CMK (cell line): ENCODE results near the gene ANKS1A.
"Not testable (repeated sequence)": the region's sequence is repeated elsewhere in the genome, so short reads cannot be mapped to it uniquely, and the experiment has no call there.

Experiments
- DNase-seq: peaks from one replicate; pipeline ENCODE4 v3.0.0-alpha.2; 2010; ENCODE audit warnings: low read depth

Gene ANKS1A

DNA sequence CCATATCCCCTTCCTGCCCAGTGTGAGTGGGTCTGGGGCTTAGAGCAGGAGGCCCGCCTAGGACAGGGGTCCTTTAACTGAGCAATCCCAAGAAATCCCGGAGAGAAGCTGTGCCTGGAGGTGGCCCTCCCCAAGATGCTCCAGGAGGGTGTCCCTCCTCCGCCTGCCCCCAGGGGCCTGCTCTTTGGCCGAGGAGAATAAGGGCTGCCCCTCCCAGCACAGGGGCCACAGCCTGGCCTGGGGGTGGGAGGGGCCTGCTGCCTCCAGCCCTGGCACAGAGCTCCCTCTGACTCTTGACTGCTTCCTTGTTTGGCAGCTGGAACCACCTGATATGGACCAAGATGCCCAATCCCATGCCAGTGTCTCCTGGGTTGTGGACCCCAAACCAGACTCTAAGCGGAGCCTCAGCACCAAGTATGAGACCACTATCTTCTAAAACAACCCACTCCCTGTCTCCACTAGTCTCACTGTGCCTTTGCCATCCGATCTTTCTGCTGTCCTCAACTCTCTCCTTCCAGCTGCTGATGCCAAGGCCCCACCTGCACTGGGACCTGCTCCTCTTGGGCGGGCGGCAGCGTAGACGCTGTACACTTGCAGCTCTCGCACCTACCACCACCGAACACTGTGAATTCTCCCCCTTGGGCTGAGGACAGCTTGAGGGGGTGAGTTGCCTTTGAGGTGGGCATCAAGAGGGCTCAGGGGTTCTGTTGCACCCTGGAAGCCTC lies 197.7 kb downstream of the ANKS1A start:
- DNase-seq = no peak

GRCh38 chr6:35087361-35088280 lies 198.6 kb downstream of the ANKS1A start:
- DNase-seq = no peak

- DNase-seq = no peak
These were observed 199.5 kb downstream of the ANKS1A start for GRCh38 chr6:35088281-35089215.

GRCh38 chr6:35089216-35089934 lies 200.3 kb downstream of the ANKS1A start:
- no peak for DNase-seq

DNA sequence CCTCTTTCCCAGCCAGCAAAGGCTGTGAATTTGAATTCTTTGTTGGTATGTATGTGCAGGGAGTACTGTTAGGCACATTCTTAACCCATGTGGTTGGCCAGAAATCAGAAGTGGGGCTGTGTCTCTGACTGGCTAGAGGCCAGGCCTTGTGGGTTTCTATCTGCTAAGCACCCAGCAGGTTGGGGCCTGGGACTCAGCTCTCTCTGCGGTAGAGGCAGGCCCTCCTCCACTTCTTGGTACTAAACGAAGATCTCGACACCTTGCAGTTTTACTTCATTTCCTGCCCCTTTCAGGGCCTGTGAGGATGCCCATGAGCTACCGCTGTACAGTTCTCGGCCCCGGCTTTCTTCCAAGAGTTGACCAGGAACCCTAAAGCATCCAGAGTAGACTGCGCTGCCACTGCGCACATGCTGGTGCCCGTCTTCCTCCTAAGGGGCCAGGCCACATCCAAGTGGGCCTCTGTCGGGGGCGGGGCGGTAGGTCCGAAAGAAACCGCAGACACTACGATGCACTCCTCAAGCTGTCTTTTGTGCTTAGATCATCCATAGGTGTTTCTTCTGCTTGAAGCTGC lies 201.0 kb downstream of the ANKS1A start:
- no peak for DNase-seq

GRCh38 chr6:35090734-35091133 lies 201.7 kb downstream of the ANKS1A start:
- DNase-seq = no peak

GRCh38 chr6:35091346-35092083 lies 202.5 kb downstream of the ANKS1A start:
- no peak for DNase-seq

DNA sequence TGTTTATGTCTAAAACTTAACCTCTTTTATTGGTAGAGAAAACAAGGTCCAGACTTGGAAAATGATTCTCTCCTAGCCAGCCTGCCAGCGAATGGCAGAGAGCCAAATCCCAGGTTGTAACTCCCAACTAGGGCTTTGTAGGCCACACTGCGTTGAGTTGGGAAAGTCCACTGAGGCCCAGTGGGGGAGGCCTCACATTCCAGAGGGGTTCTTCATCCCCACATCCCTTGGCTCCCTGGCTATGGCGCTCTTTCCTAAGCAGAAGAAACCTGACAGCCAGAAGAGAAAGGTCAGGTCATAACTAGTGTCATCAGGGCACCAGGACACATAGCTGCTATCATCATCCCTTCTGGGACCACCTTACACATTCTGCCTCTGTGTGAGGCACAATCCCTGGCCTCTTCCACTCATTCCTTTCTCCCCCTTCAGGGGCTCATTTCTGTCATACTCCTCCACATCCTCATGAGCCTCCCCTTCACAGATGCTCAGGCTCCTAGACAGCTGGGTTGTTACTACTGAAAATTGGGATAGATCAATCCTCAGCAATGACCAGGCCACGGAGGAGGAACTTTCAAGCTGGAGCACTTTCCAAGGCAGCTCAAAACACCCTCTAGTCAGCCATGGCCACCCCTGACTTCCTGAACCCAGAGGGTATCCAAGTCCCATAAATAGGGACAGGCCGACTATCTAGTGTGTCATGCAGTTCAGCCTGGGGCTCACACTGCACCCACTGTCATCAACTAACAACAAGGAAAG lies 203.5 kb downstream of the ANKS1A start:
- DNase-seq = no peak

- DNase-seq = no peak
These were observed 204.0 kb downstream of the ANKS1A start for GRCh38 chr6:35093118-35093445.

DNA sequence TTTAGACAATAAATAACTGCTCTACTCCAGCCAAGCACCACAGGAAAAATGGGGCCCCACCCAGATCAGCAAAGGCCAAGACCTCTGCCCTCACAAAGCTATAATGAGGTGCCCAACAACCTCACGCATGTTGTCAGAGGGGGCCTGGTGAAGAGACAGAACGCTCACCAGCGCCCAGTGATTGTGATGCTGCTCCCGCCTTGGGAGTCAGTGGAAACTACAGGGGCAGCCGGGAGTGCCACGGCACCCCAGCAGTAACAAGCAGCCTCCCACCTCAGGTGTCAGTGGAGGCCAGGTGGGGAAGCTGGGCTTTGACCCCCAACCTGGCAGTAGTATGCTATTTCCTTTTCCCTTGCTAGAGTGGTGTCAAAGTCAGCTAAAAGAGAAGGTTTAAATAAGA lies 204.7 kb downstream of the ANKS1A start:
- no peak for DNase-seq

DNA sequence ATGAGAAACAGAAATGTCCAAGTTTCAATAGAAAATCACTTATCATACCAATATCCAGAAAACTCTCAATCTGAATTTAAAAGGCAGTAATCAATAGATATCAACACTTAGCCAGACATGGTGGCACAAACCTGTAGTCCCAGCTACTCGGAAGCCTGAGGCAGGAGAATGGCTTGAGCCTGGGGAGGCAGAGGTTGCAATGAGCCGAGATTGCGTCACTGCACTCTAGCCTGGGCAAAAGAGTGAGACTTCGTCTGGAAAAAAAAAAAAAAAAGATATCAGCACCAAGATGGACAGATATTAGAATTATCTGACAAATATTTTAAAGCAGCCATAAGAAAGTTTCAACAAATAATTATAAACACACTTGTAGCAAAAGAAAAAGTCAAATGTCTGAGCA lies 205.1 kb downstream of the ANKS1A start:
- no peak for DNase-seq

- no peak for DNase-seq
These were observed 207.2 kb downstream of the ANKS1A start for GRCh38 chr6:35096129-35096862.

DNA sequence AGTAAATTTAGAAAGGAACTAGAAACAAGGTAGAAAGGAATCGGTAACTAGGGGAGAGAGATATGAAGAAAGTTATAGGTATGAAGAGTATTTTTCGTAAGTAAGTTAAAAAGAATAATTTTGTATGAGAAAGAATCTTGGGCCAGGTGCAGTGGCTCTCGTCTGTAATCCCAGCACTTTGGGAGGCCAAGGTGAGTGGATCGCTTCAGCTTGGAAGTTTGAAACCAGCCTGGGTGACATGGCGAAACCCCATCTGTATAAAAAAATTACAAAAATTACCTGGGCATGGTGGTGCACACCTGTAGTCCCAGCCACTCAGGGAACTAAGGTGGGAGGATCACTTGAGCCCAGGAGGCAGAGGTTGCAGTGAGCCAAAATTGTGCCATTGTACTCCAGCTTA lies 210.1 kb downstream of the ANKS1A start:
- DNase-seq = no peak

DNA sequence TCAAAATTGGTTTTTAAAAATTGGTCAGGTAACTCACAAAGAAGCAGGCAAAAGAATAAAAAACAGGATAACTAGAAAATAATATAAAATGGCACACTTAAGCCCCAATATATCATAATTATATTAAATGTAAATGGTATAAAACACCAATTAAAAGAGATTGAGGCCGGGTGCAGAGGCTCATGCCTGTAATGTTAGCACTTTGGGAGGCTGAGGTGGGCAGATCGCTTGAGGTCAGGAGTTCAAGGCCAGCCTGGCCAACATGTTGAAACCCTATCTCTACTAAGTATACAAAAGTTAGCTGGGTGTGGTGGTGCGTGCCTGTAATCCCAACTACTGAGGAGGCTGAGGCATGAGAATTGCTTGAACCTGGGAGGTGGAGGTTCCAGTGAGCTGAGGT lies 216.0 kb downstream of the ANKS1A start:
- DNase-seq = no peak

GRCh38 chr6:35106061-35106460 lies 217.0 kb downstream of the ANKS1A start:
- not testable (repeated sequence) for DNase-seq

DNA sequence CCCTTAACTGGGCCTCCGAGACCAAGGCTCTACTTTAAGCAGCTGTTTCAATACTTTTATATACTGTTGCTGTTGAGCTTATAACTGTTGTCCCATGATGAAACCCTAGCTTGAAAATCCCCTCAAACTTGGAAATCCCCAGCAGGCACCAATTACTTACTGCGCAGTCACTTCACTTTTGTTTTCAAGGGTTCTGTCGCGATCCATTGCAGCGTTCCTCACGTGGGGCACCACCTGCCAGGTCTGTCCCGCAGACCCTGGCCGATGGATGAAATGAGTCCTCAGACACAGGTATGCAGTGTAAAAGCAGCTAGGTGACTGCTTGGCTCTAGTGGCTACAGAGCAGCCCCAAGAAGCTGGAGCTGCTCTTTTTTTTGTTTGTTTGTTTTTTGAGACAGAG lies 218.2 kb downstream of the ANKS1A start:
- DNase-seq = not testable (repeated sequence)

- DNase-seq = not testable (repeated sequence)
These were observed 218.7 kb downstream of the ANKS1A start for GRCh38 chr6:35107761-35108160.

DNA sequence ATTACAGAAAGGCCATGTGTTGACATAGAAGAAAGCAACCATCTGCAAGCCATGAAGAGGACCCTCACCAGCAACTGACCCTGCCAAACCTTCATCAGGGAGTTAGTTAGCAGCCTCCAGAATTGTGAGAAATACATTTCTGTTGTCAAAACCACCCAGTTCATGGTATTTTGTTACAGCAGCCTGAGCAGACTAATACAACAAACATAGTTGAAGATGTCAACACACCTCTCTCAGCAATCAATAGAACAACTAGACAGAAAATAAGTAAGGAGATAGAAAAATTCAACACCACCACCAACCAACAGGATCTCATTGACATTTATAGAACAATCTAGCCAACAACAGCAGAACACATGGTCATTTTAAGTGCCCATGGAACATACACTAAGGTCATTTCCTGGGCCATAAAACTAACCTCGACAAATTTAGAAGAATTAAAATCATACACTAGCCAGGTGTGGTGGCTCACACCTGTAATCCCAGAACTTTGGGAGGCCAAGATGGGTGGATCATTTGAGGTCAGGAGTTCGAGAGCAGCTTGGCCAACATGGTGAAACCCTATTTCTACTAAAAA lies 219.3 kb downstream of the ANKS1A start:
- no peak for DNase-seq

- DNase-seq = no peak
These were observed 231.7 kb downstream of the ANKS1A start for GRCh38 chr6:35120746-35121145.
